ENCODE results near the gene ME1.
"Not testable (repeated sequence)": the region's sequence is repeated elsewhere in the genome, so short reads cannot be mapped to it uniquely, and the experiment has no call there.

Gene ME1

GRCh38 chr6:83431545-83432155 lies 799 bp upstream of the ME1 start:
- no peak for DNase-seq

DNA sequence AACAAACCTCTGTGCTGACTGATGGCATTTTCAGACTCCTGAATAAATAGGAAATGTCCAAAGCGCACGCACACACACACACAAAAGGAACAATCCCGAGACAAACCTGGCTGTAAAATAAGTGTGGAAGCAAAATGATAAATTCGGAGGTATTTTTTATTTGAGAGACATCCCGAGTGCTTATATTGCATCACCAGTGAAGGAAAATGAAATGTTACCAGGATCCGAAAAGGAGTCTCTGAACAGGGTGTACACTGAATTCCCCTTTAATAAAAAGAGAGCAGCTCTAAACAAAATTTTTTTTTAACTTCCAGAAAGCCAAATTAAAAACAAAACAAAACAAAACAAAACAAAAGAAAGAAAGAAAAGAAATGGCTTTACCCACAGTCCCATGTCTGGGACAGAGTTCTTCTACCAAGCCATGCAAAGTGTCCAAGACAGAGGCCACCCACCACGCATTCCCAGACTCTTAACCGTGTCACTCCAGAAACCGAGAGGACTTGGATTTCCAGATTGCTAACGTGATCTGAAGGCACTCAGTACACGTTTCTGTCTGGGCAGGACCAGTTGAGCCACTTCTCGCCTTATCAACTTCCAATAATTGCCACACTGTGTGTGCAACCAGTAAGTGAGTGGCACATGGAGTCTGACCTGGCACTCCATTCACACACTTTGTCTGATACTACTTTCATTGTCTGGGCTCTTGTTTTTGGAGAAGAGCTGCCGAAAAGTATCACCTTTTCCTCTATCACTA lies 817 bp downstream of the ME1 start:
- DNase-seq = no peak

DNA sequence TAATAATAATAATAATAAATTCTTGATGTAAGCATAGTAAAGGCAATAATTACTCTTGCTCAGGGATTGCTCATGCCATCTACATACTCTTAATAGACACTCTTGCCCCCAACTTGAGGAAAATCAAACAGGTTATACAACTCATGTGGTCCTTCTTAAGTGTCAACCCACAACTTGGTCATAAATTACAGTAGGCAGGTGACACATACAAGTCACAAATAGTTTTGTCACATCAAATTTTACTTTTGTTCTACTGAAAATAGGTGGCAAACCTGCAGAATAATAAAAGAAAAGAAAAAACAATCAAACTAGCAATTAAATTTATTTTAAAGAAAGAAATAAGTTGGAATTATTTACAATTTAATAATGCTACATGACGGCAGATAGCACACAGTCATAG lies 1.6 kb downstream of the ME1 start:
- no peak for DNase-seq

- no peak for DNase-seq
Measured at GRCh38 chr6:83424392-83425018, 6.3 kb downstream of the ME1 start.

- DNase-seq = no peak
Measured at GRCh38 chr6:83417880-83418663, 12.8 kb downstream of the ME1 start.

DNA sequence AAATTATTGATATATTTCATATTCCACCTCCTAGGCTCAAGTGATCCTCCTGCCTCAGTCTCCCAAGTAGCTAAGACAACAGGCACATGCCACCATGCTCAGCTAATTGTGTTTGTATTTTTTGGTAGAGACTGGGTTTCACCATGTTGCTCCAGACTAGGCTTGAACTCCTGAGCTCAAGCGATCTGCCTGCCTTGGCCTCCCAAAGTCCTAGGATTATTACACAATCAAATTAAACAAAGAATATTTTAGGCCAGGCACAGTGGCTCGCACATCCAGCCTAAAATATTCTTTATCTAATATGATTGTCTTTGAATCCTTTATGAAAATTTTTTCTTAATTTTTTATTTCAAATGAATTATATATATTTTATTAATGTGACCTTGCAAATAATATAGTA lies 17.8 kb downstream of the ME1 start:
- DNase-seq = no peak

DNA sequence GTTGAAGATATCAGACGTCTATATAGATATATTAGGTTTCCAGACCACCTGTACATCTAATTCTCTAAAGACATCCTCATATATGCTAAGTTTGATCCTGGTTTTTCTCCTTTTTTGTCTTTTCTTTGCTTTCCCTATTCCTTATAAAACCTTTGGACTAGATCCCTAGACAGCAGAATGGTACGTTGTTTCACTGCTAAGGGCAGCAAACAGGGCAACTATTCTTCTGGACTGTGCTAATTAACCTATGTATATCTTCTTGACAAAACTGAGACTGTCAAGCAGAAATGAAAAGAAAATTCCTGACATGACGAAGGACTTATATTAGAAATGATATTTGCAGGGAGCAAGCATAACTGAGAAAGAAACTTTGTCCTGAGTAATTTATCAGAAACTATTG lies 19.1 kb downstream of the ME1 start:
- no peak for DNase-seq

- no peak for DNase-seq
Measured at GRCh38 chr6:83403191-83403590, 27.7 kb downstream of the ME1 start.

GRCh38 chr6:83389606-83390005 lies 41.2 kb downstream of the ME1 start:
- no peak for DNase-seq

DNA sequence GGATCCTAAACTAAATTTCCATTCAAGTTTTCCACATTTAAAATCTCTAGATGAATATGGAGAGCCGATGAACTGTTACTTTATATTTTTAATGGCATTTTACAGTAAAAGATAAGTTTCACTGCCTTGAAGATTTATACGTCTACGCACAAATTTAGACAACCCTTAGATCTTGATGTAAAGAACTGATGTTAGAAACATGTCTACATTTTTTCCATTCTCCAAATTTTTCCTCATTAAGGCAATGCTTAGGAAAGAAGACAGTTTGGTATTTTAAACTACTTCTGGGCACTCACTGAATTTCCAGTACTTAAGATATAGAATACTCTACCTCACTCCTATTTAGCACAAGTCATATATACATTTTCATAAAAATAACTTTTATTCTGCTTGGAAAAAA lies 45.4 kb downstream of the ME1 start:
- DNase-seq = no peak

DNA sequence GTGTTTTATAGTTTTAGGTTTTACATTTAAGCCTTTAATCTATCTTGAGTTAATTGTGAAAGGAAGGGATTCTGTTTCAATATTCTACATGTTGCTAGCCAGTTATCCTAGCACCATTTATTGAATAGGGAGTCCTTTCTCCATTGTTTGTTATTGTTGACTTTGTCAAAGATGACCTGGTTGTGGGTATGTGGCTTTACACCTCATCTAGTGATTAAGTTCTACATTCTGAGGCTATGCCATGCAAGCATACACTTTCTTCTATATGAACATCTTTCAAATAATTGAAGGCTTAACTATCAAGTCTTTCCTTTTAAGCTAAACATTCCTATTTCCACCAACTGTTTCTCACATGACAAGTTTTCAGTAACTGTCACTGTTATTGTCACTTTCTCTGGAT lies 46.1 kb downstream of the ME1 start:
- no peak for DNase-seq

GRCh38 chr6:83381949-83382348 lies 48.9 kb downstream of the ME1 start:
- no peak for DNase-seq

- DNase-seq = no peak
Measured at GRCh38 chr6:83378621-83379388, 52.0 kb downstream of the ME1 start.

- DNase-seq = no peak
Measured at GRCh38 chr6:83371423-83371822, 59.4 kb downstream of the ME1 start.

DNA sequence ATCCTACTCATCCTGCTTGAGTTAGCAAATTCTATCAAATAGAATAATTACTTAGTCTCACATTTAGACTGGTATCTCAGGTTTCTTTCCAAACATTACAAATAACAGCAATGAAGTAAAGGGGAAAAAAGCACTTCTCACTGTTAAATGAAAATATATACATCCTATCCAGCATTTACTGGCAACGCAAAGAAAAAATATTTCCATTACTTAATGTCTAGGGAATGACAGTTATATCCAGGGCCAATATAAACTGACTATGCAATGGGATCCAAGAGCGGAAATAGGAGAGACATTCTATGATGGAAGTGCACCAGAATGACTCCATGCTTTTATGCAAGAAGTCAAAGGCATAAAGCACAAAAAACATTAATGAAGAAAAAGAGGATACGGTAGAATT lies 60.3 kb downstream of the ME1 start:
- DNase-seq = no peak

- DNase-seq = no peak
Measured at GRCh38 chr6:83369692-83370091, 61.2 kb downstream of the ME1 start.

- DNase-seq = no peak
Measured at GRCh38 chr6:83368577-83368976, 62.3 kb downstream of the ME1 start.

DNA sequence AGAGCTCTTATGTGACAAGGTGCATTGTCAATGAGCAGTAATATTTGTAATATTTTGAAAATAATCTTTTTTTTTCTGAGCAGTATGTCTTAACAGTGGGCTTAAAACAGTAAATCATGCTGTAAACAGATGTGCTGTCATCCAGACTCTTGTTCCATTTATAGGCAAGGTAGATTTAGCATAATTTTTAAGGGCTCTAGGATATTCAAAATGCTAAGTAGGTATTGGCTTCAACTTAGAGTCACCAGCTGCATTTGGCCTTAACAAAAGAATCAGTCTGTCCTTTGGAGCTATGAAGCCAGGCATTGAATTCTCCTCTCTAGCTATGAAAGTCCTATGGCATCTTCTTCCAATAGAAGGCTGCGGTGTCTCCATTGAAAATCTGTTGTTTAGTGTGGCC lies 63.7 kb downstream of the ME1 start:
- DNase-seq = no peak

GRCh38 chr6:83365931-83366330 lies 64.9 kb downstream of the ME1 start:
- no peak for DNase-seq

GRCh38 chr6:83362349-83362748 lies 68.5 kb downstream of the ME1 start:
- not testable (repeated sequence) for DNase-seq

DNA sequence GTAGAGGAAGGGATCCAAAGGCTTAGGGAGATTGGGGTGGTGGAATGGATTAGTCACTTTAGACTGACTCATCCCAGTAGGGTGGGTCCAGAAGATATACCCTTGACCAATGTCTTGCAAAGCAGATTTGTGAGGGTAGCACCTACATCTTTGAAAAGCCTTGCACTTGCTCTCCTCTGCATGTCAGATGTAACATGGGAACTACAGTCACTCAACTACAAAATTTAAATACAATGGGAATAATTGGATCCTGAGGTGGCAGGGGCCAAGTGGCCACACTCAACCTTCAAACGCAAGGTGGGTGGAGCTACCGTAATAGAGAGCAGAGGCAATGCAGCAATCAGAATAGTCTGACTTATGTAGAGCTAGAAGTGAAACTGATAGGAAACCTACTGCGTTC lies 71.2 kb downstream of the ME1 start:
- DNase-seq = no peak

- DNase-seq = no peak
Measured at GRCh38 chr6:83354747-83355146, 76.1 kb downstream of the ME1 start.
